ENCODE data around the gene NUP205.

NUP205 gene

GRCh38 chr7:135571834-135572233 lies 14.1 kb downstream of the NUP205 start:
- Histone ChIP-seq H3K27ac (ENCODE audit: low read depth, low read length) (no peak overlapping the region), H2BK15ac (replicated peaks; ENCODE audit: low read depth) (no peak overlapping the region), H4K5ac (ENCODE audit: low read length) (no peak overlapping the region), H2AK5ac (ENCODE audit: low read length) (no peak overlapping the region), H4K8ac (ENCODE audit: low read depth, low read length) (no peak overlapping the region), H3K36me3 (ENCODE audit: control insufficient read depth, insufficient read depth, low read length) (peaks cover 2% of the 10 kb centered on the region), H3K9ac (ENCODE audit: low read length) (no peak overlapping the region), H3K79me2 (ENCODE audit: control insufficient read depth, insufficient read depth, low read length) (peaks cover 15% of the 10 kb centered on the region), H2BK5ac (ENCODE audit: low read length) (no peak overlapping the region), H3K4me3 (ENCODE audit: low read length) (no peak overlapping the region), H3K4me1 (ENCODE audit: control insufficient read depth, low read depth, low read length) (no peaks in the 10 kb centered on the region), H3K79me1 (ENCODE audit: low read length) (peaks cover 3% of the 10 kb centered on the region), H3K4ac (ENCODE audit: low read depth, low read length) (no peak overlapping the region), H2BK120ac (ENCODE audit: low read depth, low read length) (no peak overlapping the region), H3K4me2 (ENCODE audit: low read length) (no peak overlapping the region), H3K27me3 (ENCODE audit: insufficient read depth, low read length, poor library complexity) (no peaks in the 10 kb centered on the region), H3K23ac (ENCODE audit: low read length) (no peak overlapping the region), H3K56ac (ENCODE audit: low read length) (no peak overlapping the region), H3K18ac (ENCODE audit: low read length) (no peak overlapping the region)
- no peak for DNase-seq
- WGBS (ENCODE audit: extremely low coverage, insufficient coverage, low lambda C conversion rate) = no CpG with 5 or more reads among the region's 3 CpGs

- peaks cover 3% of the 10 kb centered on the region for H3K79me1 ChIP-seq (ENCODE audit: low read length)
- H2BK5ac ChIP-seq (ENCODE audit: low read length) = no peak overlapping the region
- H3K23ac ChIP-seq (ENCODE audit: low read length) = no peak overlapping the region
- H3K4me2 ChIP-seq (ENCODE audit: low read length) = no peak overlapping the region
- peaks cover 4% of the 10 kb centered on the region for H3K36me3 ChIP-seq (ENCODE audit: control insufficient read depth, insufficient read depth, low read length)
- no peak for DNase-seq
- no peak overlapping the region for H4K5ac ChIP-seq (ENCODE audit: low read length)
- H3K79me2 ChIP-seq (ENCODE audit: control insufficient read depth, insufficient read depth, low read length) = peaks cover 7% of the 10 kb centered on the region
- no peak overlapping the region for H2BK15ac ChIP-seq (replicated peaks; ENCODE audit: low read depth)
- H2BK120ac ChIP-seq (ENCODE audit: low read depth, low read length) = no peak overlapping the region
- H2AK5ac ChIP-seq (ENCODE audit: low read length) = no peak overlapping the region
- H3K4me3 ChIP-seq (ENCODE audit: low read length) = no peak overlapping the region
- no peak overlapping the region for H3K27ac ChIP-seq (ENCODE audit: low read depth, low read length)
- H4K8ac ChIP-seq (ENCODE audit: low read depth, low read length) = no peak overlapping the region
- no peak overlapping the region for H3K18ac ChIP-seq (ENCODE audit: low read length)
- H3K4ac ChIP-seq (ENCODE audit: low read depth, low read length) = no peak overlapping the region
- no peak overlapping the region for H3K9ac ChIP-seq (ENCODE audit: low read length)
- H3K27me3 ChIP-seq (ENCODE audit: insufficient read depth, low read length, poor library complexity) = no peaks in the 10 kb centered on the region
- WGBS (ENCODE audit: extremely low coverage, insufficient coverage, low lambda C conversion rate) = no CpG with 5 or more reads among the region's 2 CpGs
- no peaks in the 10 kb centered on the region for H3K4me1 ChIP-seq (ENCODE audit: control insufficient read depth, low read depth, low read length)
- no peak overlapping the region for H3K56ac ChIP-seq (ENCODE audit: low read length)
Observed at GRCh38 chr7:135573541-135573940, 15.8 kb downstream of the NUP205 start.

- Histone ChIP-seq H3K4me2 (ENCODE audit: low read length) (no peak overlapping the region), H2BK15ac (replicated peaks; ENCODE audit: low read depth) (no peak overlapping the region), H3K9ac (ENCODE audit: low read length) (no peak overlapping the region), H3K79me1 (ENCODE audit: low read length) (peaks cover 3% of the 10 kb centered on the region), H3K56ac (ENCODE audit: low read length) (no peak overlapping the region), H3K36me3 (ENCODE audit: control insufficient read depth, insufficient read depth, low read length) (peaks cover 6% of the 10 kb centered on the region), H3K27ac (ENCODE audit: low read depth, low read length) (no peak overlapping the region), H3K23ac (ENCODE audit: low read length) (no peak overlapping the region), H4K5ac (ENCODE audit: low read length) (no peak overlapping the region), H3K4ac (ENCODE audit: low read depth, low read length) (no peak overlapping the region), H4K8ac (ENCODE audit: low read depth, low read length) (no peak overlapping the region), H3K18ac (ENCODE audit: low read length) (no peak overlapping the region), H2BK120ac (ENCODE audit: low read depth, low read length) (no peak overlapping the region), H3K4me3 (ENCODE audit: low read length) (no peak overlapping the region), H3K27me3 (ENCODE audit: insufficient read depth, low read length, poor library complexity) (no peaks in the 10 kb centered on the region), H2AK5ac (ENCODE audit: low read length) (no peak overlapping the region), H3K4me1 (ENCODE audit: control insufficient read depth, low read depth, low read length) (no peaks in the 10 kb centered on the region), H3K79me2 (ENCODE audit: control insufficient read depth, insufficient read depth, low read length) (peaks cover under 1% of the 10 kb centered on the region), H2BK5ac (ENCODE audit: low read length) (no peak overlapping the region)
- WGBS (ENCODE audit: extremely low coverage, insufficient coverage, low lambda C conversion rate) = no CpG with 5 or more reads among the region's 4 CpGs
- no peak for DNase-seq
Observed at GRCh38 chr7:135575296-135575695, 17.6 kb downstream of the NUP205 start.

- no peak overlapping the region for H3K56ac ChIP-seq (ENCODE audit: low read length)
- H3K27me3 ChIP-seq (ENCODE audit: insufficient read depth, low read length, poor library complexity) = no peaks in the 10 kb centered on the region
- no peak overlapping the region for H3K4me2 ChIP-seq (ENCODE audit: low read length)
- peaks cover 11% of the 10 kb centered on the region for H3K36me3 ChIP-seq (ENCODE audit: control insufficient read depth, insufficient read depth, low read length)
- WGBS (ENCODE audit: extremely low coverage, insufficient coverage, low lambda C conversion rate) = no CpG with 5 or more reads among the region's 3 CpGs
- no peaks in the 10 kb centered on the region for H3K79me2 ChIP-seq (ENCODE audit: control insufficient read depth, insufficient read depth, low read length)
- no peak overlapping the region for H3K23ac ChIP-seq (ENCODE audit: low read length)
- no peak overlapping the region for H3K27ac ChIP-seq (ENCODE audit: low read depth, low read length)
- no peak overlapping the region for H4K5ac ChIP-seq (ENCODE audit: low read length)
- H2BK5ac ChIP-seq (ENCODE audit: low read length) = no peak overlapping the region
- H2AK5ac ChIP-seq (ENCODE audit: low read length) = no peak overlapping the region
- H3K79me1 ChIP-seq (ENCODE audit: low read length) = peaks cover 2% of the 10 kb centered on the region
- no peaks in the 10 kb centered on the region for H3K4me1 ChIP-seq (ENCODE audit: control insufficient read depth, low read depth, low read length)
- no peak overlapping the region for H4K8ac ChIP-seq (ENCODE audit: low read depth, low read length)
- no peak overlapping the region for H3K4ac ChIP-seq (ENCODE audit: low read depth, low read length)
- no peak overlapping the region for H3K4me3 ChIP-seq (ENCODE audit: low read length)
- H2BK15ac ChIP-seq (replicated peaks; ENCODE audit: low read depth) = no peak overlapping the region
- no peak overlapping the region for H3K9ac ChIP-seq (ENCODE audit: low read length)
- DNase-seq = no peak
- H3K18ac ChIP-seq (ENCODE audit: low read length) = no peak overlapping the region
- H2BK120ac ChIP-seq (ENCODE audit: low read depth, low read length) = no peak overlapping the region
Observed at GRCh38 chr7:135578569-135578968, 20.9 kb downstream of the NUP205 start.

GRCh38 chr7:135584362-135585353 lies 26.9 kb downstream of the NUP205 start:
- H4K5ac ChIP-seq (ENCODE audit: low read length) = no peak overlapping the region
- no peak overlapping the region for H3K4me2 ChIP-seq (ENCODE audit: low read length)
- no peaks in the 10 kb centered on the region for H3K79me2 ChIP-seq (ENCODE audit: control insufficient read depth, insufficient read depth, low read length)
- H3K4me3 ChIP-seq (ENCODE audit: low read length) = no peak overlapping the region
- H3K27me3 ChIP-seq (ENCODE audit: insufficient read depth, low read length, poor library complexity) = no peaks in the 10 kb centered on the region
- H3K9ac ChIP-seq (ENCODE audit: low read length) = no peak overlapping the region
- H2BK15ac ChIP-seq (replicated peaks; ENCODE audit: low read depth) = no peak overlapping the region
- DNase-seq = no peak
- no peak overlapping the region for H3K27ac ChIP-seq (ENCODE audit: low read depth, low read length)
- H3K18ac ChIP-seq (ENCODE audit: low read length) = no peak overlapping the region
- WGBS (ENCODE audit: extremely low coverage, insufficient coverage, low lambda C conversion rate) = no CpG with 5 or more reads among the region's 3 CpGs
- H3K79me1 ChIP-seq (ENCODE audit: low read length) = no peaks in the 10 kb centered on the region
- H3K36me3 ChIP-seq (ENCODE audit: control insufficient read depth, insufficient read depth, low read length) = peaks cover 10% of the 10 kb centered on the region
- H3K4ac ChIP-seq (ENCODE audit: low read depth, low read length) = no peak overlapping the region
- no peak overlapping the region for H4K8ac ChIP-seq (ENCODE audit: low read depth, low read length)
- no peaks in the 10 kb centered on the region for H3K4me1 ChIP-seq (ENCODE audit: control insufficient read depth, low read depth, low read length)
- no peak overlapping the region for H2BK5ac ChIP-seq (ENCODE audit: low read length)
- no peak overlapping the region for H2BK120ac ChIP-seq (ENCODE audit: low read depth, low read length)
- no peak overlapping the region for H3K56ac ChIP-seq (ENCODE audit: low read length)
- no peak overlapping the region for H2AK5ac ChIP-seq (ENCODE audit: low read length)
- no peak overlapping the region for H3K23ac ChIP-seq (ENCODE audit: low read length)
